Stimulated activated CD4-positive, alpha-beta T cell treated with anti-CD3 and anti-CD28 coated beads, Interleukin-1b, Interleukin-23, amount 100 ng/mL, for 48 hours (primary cell): ENCODE data around the gene WWOX.

Experiments used
- DNase-seq: peaks from one replicate; pipeline ENCODE4 v3.0.0-alpha.2; 2020

Gene WWOX

DNA sequence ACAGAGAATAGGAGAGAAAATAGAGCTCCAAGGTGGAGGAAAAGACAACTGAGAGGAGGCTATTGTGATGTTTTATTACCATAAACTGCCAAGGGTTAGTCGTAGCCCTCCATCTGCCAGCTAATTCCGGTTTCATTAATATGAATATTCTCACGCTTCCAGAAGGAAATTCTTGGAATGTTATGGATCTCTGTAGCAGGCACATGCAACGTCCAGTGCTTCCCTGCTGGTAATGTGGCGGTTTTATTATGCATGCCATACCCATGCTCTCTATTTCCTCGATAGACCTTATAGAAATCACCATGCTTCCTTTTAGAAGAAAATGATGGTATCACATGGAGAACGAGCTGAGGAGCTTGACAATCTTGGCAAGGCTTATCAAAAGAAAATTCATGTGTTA, 1037.5 kb downstream of the WWOX start:
- no peak for DNase-seq

DNA sequence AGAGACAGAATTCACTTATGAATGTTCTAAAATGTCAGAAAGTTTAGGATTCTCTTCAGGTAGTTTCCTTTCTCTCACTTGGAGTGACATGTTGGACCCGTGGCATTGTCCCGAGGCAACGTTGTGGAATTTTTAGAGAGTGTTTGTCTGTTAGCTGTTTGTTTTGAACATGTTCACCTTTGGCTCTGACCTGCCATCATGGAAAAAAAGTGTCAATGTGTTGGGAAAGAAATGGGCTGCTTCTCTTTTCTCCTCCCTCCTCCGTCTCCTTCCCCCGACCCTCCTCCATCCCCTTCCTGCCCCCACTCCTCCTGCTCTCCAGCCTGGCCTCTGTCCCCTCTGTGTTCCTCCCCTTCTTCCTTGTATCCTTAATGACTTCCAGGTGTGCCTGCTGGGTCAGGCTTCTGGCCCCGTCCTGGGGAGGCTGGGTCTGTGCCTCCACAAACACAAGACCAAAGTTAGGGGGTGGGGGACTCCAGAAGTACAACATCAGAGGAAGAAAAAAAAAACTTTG, 1038.0 kb downstream of the WWOX start:
- DNase-seq = no peak

DNA sequence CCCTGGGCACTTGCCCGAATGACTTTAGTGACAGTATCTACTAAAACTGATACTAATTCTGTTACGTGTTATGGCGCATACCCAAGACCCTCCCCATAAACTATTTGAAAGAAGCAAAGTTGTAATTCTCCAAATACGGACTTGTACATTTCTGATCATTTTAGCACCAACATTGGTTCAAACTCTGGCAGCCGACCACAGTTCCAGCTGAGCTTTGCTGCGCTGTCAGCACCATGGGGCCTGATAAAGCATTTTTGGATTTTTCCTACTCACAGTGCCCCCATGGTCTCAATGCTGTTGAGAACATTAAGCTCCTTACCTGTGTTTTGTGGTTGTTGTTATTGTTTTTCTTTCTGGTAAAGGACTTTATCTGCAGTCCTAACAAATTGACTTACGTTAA, 1040.3 kb downstream of the WWOX start:
- DNase-seq = no peak

- DNase-seq = no peak
These were observed 1043.6 kb downstream of the WWOX start for GRCh38 chr16:79143026-79143425.

- DNase-seq = no peak
These were observed 1050.7 kb downstream of the WWOX start for GRCh38 chr16:79150151-79150550.

GRCh38 chr16:79150632-79151310, 1051.3 kb downstream of the WWOX start:
- no peak for DNase-seq

- no peak for DNase-seq
These were observed 1054.6 kb downstream of the WWOX start for GRCh38 chr16:79154086-79154485.

- no peak for DNase-seq
These were observed 1056.0 kb downstream of the WWOX start for GRCh38 chr16:79155471-79155870.

- DNase-seq = no peak
These were observed 1056.5 kb downstream of the WWOX start for GRCh38 chr16:79155904-79156303.

- DNase-seq = no peak
These were observed 1057.3 kb downstream of the WWOX start for GRCh38 chr16:79156761-79157160.

GRCh38 chr16:79158337-79158736, 1058.9 kb downstream of the WWOX start:
- DNase-seq = no peak

DNA sequence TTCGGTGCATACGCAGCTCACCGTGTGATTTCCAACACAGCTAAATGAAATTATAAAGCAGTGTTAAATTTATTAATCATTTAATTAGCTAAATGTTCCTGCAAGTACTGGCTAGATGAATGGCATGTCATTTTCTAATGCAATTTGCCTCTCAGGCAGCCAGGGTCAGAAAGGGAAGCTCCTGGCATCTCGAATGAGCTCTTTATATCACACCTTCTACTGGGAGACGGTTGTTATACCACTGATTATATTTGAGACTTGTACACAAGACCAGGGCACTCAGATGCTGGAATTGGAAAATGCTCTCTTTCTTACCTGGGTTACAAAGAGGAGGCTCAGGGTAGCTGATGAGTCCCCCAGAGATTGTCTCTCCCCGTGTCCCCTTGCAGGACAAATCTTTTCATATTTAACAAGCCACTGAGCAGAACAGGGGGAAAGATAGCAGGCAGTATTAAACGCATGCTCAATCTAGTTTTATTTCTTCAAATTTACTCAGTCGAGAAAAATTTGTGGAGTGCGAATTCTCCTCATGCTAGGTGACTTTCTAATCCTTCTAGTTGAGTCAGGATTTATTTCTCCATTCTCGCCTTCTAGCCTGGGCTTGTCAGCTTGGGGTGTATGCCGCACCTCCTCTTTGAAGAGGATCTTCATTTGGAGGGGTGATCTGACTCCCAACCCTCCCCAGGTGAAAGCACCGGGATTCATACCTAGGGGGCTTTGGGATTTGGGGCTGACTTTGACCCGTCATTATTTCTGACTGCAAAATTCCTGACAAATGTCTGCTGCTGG, 1060.0 kb downstream of the WWOX start:
- DNase-seq = no peak

DNA sequence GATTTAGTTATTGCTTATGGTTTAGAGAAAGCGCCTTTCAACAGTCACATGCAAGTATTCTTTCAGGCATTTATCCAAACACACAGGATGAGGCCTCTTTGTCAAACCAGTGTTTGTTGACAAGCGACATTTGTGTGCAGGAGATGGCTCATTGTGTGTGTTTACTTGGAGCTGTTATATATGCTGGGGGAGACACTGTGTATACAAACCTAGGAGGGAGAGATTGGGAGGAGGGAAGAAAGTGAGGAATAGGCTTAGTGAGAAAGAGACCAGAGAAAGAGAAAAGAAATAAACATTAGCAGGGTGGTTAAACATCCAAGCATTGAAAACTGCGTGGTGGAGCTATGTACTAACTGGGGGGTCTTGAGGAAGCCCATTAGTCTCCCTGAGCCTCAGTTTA, 1063.5 kb downstream of the WWOX start:
- DNase-seq = no peak

- no peak for DNase-seq
These were observed 1064.4 kb downstream of the WWOX start for GRCh38 chr16:79163691-79164387.

- no peak for DNase-seq
These were observed 1065.0 kb downstream of the WWOX start for GRCh38 chr16:79164388-79164995.

DNA sequence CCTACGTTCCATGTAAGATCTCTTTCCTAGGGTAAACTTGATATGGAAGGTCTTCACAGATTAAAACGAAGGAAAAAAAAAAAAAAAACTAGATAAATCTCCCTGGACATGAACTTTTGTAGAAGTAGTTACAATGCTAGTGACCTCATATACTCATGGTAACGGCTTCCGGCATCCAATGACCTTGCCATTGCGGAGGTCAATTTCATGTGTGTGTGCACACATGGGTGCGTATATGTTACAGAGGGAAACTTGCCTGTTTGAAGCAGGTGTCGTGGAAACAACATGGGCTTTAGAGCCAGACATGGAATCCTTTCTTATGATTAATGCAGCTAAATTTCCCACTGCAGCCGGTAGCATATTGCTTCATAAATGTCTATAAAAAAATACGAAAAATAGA, 1065.6 kb downstream of the WWOX start:
- DNase-seq = no peak

GRCh38 chr16:79165506-79165905, 1066.1 kb downstream of the WWOX start:
- no peak for DNase-seq

DNA sequence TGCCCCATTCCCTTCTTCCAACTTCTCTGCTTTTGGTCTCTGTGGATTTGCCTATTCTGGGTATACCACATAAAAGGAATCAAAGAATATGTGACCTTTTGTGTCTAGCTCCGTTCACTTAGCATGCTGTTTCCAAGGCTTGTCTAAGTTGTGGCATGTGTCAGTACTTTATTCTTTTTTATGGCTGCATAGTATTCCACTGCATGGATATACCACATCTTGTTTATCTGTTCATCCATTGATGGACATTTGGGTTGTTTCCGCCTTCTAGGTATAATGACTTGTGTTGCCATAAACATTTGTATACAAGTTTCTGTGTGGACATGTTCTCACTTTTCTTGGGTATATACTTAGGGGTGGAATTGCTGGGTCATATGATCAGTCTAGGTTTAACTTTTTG, 1068.4 kb downstream of the WWOX start:
- no peak for DNase-seq

DNA sequence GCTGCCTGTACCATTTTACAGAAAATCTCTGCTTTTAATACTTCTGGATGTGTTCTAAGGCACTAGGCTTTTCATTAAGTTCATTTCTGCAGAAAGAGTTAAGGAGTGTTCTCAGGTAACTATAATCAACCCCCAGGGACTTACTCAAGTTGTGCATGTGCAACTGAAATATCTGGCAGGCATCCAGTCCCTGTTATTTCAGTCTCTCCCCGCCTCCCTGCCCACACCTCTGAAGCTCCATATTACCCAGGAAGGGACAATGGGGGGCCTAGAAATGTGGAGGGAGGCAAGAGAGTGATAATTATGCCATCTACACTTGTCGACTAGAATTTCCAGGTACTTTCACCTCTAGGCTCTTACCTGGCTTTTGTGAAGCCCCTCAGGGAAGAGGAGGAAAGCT, 1068.9 kb downstream of the WWOX start:
- DNase-seq = no peak

DNA sequence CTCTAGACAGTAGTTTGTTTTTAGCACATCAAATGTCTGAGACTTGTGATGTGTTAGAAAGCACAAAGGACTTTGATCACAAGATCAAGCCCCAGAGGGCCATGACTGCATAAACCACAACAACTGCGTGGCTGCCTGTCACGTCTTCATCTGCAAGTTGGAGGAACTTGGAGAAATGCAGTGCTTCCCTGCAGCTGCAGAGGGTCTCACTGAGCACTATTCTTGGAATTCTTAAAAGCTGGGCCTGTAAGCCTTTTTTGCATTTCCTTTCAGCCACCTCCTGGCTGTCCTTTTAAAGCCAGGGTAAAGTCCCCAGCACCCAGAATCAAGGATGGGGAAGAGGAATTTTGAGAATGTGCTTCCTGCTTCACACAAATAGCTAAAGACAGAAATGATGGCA, 1069.8 kb downstream of the WWOX start:
- peak; percentile 38 for DNase-seq

GRCh38 chr16:79170555-79171246, 1071.2 kb downstream of the WWOX start:
- DNase-seq = no peak

- no peak for DNase-seq
These were observed 1072.0 kb downstream of the WWOX start for GRCh38 chr16:79171504-79171903.
